ENCODE measurements around the gene EXOC2.

Gene EXOC2

DNA sequence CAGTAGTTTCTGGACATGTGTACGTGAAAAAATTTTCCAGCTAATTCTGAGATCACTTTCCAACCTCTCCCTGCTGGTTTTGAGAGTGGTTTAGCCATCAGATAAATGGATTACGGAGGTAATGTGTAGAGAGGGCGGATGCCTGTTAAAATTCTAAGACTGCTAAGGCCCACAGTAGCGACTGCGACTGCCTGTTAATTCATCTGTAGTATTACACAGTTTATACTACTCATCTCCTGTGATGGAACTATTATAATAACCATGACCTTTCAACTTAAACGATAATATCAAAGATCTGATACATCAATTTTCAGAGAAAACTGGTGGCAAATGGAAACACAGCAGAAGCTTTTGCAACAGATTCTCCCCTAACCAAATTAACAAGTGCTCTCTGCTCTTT, 199.1 kb downstream of the EXOC2 start:
- DNase-seq (ENCODE audit: low spot score), result no peak

DNA sequence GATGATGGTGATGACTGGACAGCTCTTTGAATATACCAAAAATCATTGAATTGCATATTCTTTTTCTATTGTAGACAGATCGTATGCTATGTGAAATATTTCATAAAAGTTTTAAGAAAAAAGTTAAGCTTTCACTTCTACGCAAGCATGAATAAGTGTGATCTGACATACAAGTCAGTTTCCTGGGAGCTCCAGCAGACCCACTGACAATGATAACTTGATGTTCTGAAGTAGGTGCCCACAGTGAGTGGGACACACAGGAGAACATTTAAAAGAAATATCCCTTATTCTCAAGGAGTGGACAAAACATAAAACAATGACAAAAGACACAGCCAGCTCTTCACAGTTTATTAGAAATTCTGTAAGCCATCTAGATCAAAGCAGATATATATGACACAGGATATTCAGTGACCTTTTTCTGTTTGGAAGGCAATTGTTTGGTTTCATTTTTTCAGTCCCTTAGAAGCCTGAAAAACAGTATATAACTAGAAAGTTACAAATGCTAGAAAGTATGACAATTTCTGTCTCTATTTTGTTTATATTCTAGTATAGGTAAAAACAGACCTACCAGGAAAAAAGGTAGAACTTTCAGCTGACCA, 200.0 kb downstream of the EXOC2 start:
- no peak for DNase-seq (ENCODE audit: low spot score)

DNA sequence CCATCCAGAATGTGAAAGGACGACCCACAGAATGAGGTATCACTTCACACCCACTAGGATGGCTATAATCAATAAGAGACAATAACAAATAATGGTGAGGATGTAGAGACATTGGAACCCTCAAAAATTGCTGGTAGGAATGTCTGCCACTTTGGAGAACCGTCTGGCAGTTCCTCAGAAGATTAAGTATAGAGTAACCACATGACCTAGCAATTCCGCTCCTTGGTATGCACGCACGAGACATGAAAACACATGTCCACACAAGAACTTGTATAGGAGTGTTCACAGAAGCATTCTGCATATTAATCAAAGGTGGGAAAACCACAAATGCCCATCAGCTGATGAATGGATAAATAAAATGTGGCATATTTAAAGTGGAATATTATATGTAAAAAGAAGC, 200.8 kb downstream of the EXOC2 start:
- no peak for DNase-seq (ENCODE audit: low spot score)

DNA sequence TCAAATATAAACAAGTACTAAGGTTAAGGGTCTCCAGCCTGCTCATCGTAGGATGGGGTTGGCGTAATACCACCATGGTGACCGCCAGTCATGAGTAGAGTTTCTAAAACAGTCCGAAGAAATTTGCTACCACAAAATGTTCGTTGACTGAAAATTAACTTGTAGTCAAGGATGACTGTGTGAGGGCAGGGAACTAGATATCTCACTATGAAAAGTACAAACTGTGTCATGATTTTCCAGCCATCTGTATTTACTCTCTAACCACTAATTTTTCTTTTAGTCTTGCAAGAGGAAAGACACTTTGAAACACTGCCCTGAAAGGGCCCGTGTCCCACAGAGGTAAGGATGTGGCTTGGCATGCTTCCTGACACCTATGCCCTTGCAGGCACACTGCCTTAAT, 201.7 kb downstream of the EXOC2 start:
- no peak for DNase-seq (ENCODE audit: low spot score)

DNA sequence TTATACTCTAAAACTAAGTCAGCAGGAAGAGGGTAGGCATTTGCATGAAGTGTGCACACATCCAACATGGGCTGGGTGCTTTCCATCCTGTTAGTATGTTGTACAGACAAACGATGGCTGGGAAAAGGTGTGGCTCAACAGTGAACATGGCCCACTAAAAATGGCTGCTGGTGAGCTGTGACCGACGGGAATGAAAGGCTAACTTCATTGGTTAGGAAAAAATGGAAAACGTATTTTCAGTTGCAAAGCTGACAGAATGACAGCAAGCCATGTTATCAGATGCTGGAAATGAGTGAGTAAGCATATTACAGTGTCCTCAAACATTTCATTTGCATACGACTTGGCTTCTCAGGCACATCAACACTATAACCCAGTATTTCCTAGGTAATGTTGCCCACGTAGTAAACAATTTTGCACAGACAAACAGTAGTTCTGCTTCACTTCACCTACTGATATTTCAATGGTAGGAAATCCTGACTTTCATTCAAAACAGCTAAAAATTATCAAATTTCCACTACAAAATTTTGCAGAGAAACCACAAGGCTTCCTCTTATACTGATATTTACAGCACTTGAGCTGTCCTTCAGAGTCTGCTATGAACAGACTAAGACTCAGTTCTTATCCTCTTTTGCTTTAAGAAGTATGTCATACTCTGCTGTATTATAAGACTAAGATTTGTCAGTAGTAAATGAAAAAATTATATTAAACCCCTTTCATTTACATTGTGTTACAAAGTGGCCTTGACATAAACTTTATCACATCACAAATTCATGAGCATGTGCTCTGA, 202.5 kb downstream of the EXOC2 start:
- DNase-seq (ENCODE audit: low spot score), result no peak

DNA sequence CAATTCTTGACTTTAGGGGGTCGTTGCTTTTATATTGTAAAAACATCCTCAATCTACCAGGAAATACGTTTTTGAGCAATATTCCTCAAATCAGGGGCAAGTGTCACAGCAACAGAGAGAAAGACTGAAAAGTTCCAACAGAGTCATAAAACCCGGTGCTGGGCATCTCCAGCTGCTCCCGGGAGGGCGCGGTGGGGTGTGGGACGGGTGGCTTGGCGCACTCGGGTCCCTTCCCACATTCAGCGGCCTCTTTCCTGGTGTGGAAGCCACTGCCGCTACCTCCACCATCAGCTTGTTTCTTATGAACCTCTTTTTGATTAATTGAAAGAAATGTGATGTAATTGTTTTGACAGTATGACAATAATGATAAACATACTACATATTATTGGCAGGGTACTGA, 203.2 kb downstream of the EXOC2 start:
- DNase-seq (ENCODE audit: low spot score), result no peak

DNA sequence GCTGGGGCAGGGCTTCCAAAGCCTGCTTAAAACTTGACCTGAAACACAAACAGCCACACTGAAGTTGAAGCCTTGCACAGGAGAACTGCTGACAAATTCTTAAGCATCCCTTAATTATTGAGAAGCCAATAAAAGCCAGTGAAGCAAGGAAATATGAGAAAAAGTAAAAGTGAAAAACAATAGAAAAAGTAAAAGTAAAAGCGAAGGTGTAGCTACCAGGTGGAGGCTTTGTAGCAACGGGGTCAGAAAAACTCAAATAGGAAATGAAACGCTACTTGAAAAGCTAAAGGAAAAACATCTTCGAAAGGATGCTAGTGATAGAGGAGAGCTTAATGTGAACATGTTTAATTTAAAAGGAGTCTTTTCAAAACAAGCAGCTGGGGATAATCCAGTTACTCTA, 203.9 kb downstream of the EXOC2 start:
- DNase-seq (ENCODE audit: low spot score), result no peak

DNA sequence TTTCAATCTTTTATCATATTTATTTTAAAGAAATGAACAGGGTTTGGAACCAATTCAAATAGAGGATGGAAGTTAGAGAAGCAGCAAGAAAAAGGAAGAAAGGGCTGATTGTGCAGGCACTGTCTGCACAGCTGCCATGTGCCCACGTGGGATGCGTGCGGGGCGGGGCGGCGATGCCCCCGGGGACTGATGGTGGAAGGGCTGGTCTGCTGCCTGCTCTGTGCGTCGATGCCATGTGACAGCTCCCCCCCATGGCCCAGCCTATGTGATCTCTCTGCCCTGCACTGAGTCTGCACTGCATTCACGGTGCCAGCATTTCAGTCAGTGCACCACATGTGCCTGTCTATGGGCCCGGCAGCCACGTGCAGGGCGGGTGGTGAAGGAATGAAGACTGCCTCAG, 205.0 kb downstream of the EXOC2 start:
- no peak for DNase-seq (ENCODE audit: low spot score)

DNA sequence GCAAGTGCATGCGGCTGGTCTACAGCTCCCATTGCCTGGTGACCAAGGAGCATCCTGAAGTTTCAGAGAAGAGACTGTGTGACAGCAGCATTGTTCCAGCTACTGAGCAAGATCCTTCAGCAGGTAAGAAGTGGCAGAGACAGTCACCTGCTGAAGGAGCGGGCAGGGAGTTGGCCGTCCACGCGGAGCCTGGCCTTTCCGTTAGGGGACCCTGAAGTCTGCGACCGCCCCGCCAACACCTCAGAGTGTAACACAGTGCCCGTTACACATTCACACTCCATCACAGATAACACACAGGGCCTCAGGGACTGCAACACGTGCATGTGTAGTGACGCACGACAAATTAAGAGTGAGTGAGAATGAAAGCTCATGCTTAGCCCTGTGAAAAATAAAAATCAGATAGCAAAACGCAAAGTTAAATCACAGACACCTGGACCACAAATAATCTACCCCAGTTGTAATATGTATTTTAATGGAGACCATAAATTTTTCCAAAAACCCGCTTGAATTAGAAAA, 207.2 kb downstream of the EXOC2 start:
- DNase-seq (ENCODE audit: low spot score), result no peak

DNA sequence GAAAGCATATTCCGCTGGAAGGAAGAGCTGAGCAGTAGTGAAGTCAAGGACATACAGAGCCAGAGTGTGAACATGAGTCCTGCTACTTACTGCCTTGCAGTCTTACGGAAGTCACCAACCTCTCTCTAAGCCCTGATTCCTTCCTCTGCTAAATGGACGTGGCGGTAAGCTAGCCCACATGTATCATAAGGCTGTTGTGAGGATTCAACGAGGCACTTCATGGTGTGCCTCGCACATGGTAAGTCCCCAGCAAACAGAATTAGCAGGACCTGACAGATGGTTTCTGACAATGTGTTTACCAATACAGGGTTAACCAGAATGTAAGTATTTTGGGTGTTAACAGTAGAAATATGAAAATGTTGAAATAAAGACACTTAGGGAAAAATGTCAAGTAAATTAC, 208.2 kb downstream of the EXOC2 start:
- no peak for DNase-seq (ENCODE audit: low spot score)

DNA sequence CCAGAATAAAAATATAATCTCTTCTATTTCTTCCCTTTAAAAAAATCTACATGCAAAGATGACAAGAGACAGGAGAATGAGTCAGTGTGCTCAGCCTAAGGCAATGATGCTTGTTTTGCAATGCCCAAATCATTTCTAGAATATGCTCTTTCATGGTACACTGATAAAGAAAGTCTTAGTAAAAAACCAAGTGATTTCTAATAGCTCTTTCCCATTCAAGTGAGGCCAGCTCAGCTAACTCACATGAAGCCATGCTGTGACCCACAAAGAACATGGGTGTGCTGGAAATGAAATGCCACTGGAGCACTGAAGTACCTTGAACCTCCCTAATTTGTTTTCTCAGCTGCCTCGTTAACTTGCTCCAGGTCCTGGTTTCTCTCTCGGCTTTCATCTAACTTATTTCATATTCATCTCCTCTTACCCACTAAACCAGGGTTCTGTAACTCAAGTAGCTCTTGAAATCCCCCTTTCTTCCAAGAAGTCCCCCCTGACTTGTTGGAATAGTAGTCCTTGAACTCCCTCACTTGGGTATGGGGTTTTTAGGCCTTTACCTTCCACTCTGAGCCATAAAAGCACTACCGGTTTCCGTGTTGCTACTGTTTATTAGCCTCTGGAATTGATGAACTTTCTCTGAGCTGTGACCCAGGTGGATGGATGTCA, 208.7 kb downstream of the EXOC2 start:
- no peak for DNase-seq (ENCODE audit: low spot score)

DNA sequence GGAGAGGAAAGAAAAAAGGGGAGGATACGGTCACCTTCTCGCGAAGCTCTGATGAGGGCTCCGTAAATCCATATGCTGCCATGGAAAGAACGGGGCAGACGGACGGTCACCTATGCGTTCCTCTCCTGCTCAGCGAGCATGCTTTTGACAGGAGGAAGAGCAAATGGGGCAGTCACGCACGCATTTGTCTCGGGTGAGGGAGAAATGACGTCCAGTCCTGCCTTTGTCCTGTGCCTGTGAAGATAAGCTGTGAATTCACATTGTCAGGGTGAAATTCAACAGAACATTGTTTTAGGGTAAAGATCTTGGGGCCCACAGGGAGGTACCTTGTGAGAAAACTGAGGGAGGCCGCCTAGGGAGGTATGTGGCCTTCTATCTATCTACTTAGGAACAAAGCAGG, 217.6 kb downstream of the EXOC2 start:
- DNase-seq (ENCODE audit: low spot score), result no peak

DNA sequence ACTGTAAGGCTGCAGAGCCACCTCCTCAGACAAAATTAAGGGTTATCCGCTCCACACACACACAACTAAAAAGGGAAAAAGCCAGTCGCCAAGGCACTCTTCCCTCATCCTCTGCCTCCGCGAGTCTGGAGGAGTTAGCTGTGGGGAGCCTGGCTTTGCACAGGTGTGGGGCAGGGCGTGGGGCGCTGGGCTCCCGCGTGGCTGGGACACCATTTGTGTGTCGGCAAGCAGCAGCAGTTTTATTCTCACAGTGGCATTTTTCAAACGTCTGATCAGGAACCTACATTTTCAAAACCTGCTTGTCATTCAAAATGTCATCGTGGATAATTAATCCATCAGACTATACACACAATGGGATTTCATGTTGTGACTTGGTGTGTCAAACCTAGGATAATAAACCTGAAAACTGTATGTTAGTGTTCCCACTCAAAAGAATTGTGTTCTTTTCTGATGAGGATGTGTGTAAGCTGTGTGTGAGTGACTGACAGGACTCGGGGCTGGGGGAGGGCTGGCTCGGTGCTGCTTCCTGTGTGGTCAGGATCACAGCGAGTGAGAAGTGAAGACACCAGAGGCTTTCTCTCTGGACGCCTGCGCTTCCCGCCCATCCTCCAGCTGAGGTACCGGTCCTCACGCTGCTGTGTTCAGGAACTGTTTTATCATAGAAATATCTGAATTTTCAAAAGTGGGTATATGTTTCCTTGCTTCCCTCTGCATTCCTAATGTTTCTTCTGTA, 218.3 kb downstream of the EXOC2 start:
- no peak for DNase-seq (ENCODE audit: low spot score)

DNA sequence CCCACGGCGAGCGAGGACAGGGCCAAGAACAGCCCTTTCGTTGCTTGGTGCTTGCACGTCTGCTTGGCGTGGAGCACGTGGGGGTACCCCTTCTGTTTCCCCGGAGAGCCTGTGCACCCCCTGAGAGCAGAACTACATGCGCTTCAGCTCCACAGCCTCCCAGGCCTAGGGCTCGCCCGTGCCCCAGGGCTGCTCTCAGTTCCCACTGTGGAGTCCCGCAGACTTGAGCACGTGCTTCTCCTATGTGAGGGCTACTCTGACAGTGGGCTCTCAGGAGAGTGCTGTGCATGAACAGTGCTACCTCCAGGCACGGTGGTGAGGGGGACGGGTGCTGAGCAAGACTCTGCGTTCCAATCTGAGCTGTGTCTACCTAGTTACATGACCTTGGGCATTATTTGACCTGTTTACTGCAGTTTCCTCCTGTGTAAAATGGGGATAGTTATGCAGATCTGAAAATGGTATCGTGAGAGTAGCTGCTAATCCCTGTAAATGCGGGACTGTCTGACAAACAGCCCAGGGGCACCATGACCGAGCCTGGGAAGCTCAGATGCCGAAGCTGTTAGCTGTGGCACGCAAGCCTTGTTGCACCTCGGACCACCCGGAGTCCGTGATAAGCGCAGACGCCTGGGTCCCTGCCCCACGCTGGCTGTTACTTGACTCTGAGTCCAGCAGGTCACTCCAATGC, 219.0 kb downstream of the EXOC2 start:
- no peak for DNase-seq (ENCODE audit: low spot score)

DNA sequence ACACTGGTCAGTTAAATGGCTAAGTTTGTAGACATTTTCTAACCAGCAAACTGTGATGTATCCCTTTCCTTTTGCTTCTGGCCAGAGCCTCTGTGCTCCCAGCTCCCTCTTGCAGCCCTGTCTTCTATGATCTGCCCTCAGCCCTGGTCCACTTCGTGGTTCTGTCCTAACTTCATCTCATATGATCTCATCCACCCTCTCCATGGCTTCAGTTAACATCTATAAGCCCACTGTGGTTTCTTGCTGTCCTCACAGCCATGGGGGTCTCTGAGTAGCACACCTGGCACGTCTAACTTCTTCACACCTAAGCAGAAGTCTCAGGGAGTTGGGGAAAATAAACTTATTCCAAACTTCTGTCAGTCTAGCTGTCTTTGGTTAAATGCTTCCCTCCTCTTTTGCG, 219.6 kb downstream of the EXOC2 start:
- DNase-seq (ENCODE audit: low spot score), result no peak

DNA sequence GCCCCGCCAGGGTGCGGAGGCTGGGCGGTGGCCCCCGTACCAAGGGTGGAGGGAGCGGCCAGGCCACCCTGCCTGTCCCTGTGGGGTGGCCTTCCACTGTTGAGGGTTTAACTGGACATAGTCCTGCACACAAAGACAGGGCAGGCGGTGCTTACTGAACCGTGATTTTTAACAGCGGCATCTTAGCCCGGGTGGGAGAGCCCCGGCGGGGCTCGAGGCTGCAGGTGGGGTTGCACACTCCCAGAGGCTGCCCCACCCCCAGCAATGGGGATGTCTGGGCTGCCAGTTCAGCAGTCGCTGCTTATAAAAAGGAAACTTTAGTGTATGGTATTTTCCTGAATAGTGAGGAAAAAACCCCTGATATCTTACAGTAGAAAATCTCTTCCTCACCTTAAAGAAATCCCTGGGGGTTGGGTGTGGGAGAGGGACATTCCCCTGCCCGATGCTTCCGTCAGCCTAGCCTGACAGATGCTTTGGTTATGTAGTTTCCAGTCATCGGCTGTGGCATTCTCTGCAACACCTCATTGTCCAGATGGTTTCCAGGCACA, 222.0 kb downstream of the EXOC2 start:
- no peak for DNase-seq (ENCODE audit: low spot score)

DNA sequence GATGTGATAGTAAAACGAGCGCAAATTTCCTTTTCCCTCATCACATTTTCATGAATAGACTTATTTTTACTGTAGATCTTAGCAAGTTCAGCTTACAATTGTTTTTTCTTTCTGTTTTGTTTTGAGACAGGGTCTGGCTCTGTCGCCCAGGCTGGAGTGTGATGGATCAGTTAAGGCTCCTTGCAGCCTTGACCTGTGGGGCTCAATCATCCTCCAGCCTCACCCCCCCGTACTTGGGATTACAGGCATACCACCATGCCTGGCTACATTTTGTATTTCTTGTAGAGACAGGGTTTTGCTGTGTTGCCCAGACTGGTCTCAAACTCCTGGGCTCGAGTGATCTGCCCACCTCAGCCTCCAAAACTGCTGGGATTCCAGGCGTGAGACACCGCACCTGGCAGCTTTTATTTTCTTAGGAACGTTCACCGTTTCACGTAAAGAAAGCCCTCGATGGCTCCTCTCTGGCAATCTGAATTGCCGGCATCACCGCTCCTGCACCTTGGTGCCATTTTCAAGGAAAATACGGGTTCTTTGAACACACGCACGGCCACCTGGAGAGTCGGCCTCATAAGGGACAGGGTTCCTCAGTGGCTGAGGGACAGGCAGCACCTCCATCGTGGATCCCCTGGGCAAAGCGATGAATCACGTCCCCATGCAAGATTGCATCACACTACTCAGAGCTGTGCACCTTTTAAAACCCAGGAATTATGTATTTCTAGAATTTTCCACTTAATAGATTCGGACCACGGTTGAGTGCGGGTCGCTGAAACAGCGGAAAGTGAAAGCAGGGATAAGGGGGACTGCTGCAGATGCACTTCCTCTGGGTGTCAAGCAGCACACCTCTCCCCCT, 222.7 kb downstream of the EXOC2 start:
- no peak for DNase-seq (ENCODE audit: low spot score)

DNA sequence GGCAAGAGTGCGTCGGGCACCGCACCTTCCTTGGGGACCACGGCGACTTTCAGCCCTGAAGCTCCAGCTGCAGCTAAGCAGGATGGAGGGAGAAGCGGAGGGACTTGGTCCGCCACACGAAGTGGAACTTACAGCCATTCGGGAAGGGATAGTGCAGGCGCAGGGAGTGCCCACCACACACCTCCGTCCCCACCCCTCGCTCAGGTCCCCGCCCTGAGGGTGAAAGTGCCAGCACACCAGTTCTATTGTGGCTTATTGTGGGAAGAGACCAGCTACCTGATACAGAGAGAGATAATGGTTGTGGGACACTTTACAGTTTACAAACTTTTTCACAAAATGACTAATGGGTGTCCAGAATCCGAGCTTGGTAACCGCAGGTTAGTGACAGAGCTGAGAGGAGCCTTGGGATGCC, 225.3 kb downstream of the EXOC2 start:
- no peak for DNase-seq (ENCODE audit: low spot score)

DNA sequence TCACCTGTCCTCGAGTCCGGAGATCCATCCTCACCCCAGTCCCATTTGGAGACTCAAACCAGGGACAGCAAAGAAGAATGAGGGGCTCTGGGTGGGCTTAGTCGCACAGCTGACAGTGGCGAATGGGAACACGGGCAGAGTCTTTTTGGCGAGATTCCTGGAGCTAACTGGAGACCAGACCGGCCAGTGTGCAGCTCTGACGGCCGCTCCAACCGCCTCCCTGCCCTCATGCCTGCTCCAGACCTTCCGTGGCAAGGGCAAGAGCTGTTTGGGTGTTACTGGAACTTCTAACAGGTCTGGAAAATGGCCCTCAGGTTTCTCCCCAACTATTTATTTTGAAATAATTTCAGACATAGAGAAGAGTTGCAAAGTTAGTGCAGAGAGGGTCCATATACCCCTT, 225.8 kb downstream of the EXOC2 start:
- DNase-seq (ENCODE audit: low spot score), result no peak

DNA sequence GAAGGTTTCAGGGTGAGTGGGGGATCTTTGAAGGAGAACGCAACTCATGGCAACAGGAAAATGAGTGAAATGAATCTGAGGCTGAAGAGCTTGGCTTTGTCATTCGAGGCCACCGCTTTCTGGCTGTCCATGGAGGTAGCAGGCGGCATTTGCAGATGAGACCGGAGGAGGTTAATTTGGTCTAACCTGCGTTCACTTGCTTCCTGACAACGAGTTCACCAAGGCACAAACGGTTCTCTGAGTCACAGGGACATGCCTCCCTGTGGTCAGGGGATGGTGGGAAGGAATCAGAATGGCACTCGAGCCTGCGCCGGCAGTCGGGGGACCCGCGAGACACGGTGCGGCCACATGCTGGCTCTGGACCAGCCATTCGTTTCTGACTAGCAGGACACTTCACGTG, 226.4 kb downstream of the EXOC2 start:
- no peak for DNase-seq (ENCODE audit: low spot score)

Data from hepatic stellate cell (primary cell).